Activated T-helper 2 cell treated with anti-CD3 and anti-CD28 coated beads, Interferon-gamma antibody, Interleukin-2, Interleukin-4, amounts not matched to agents 10 μg/mL and 5 μg/mL and 100 μg/mL, durations not matched to agents 14 hours and 24 hours and 36 hours (primary cell): Measurements from ENCODE around the gene MYPOP. TPM values are rescaled to one million over a fixed set of nuclear protein-coding genes. Genes with fewer than 3 reads are reported as not detected.
A peak's percentile ranks its signal among the peaks of the same experiment; 100 is the strongest.

ENCODE experiments used
- DNase-seq: peaks from one replicate; pipeline ENCODE4 v3.0.0; 2021; ENCODE audit warnings: low spot score
- H3K27ac Mint-ChIP-seq: one replicate; pipeline ENCODE4 v1.8.0; 2021; ENCODE audit warnings: mixed read lengths
- H3K27me3 Mint-ChIP-seq: one replicate; pipeline ENCODE4 v1.8.0; 2021; ENCODE audit warnings: low read depth, mixed read lengths
- H3K36me3 Mint-ChIP-seq: one replicate; pipeline ENCODE4 v1.8.0; 2021; ENCODE audit warnings: low read depth, mixed read lengths
- H3K4me1 Mint-ChIP-seq: one replicate; pipeline ENCODE4 v1.8.0; 2021; ENCODE audit warnings: low read depth, mixed read lengths
- H3K4me3 Mint-ChIP-seq: one replicate; pipeline ENCODE4 v1.8.0; 2021; ENCODE audit warnings: low read depth, mild to moderate bottlenecking, moderate library complexity, mixed read lengths
- H3K9me3 Mint-ChIP-seq: one replicate; pipeline ENCODE4 v1.8.0; 2021; ENCODE audit warnings: mixed read lengths
- intact Hi-C: fragments of 100-400 bp; cut with micrococcal nuclease; formaldehyde crosslinking; loops from one replicate; pipeline ENCODE4 v1.15.1; 2023
- total RNA-seq: library from RNA; stranded (reverse); gene quantifications from 2 replicates; pipeline ENCODE4 v1.2.3, GENCODE V29; 2022

Gene MYPOP
- total RNA-seq, 1 donor from 2014 or later, result 7.3 TPM

GRCh38 chr19:45862564-45863334 is 39.7 kb downstream of the MYPOP start, which contains the start of gene SYMPK:
TSS of gene SYMPK (minus strand) at chr19:45863147. CDS start at chr19:45854495, 8,652 bp downstream.
- Mint-ChIP-seq H3K36me3 (peaks cover 26% of the 10 kb centered on the region), H3K27me3 (peaks cover 28% of the 10 kb centered on the region), H3K4me1 (peaks cover 23% of the 10 kb centered on the region), H3K27ac (peak within 1 kb of the TSS; percentile 98), H3K4me3 (peak within 1 kb of the TSS; percentile 90), H3K9me3 (no peaks in the 10 kb centered on the region)
- intact Hi-C loops, result loop anchor here (1.0 to 5.0 kb wide), 5 partner anchors 24 to 170 kb away; partner anchors contain the start of genes FBXO46, IRF2BP1, MEIOSIN and MYPOP
- DNase-seq, result peak; percentile 99

DNA sequence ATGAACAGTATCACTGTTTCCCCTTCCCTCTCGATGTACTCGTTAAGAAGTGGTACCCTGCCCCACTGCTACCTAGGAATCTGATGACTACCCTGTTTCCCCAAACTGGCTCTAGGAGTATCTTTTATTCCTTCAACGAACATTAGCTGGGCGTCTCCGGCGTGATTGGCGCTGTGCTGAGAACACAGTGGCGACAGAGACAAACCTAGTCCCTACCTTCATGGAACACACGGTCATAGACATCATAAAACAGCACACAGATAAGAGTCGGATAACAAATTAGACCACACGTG is 40.2 kb downstream of the MYPOP start:
- H3K4me1 Mint-ChIP-seq, result peaks cover 23% of the 10 kb centered on the region
- peak overlapping the region; percentile 90 for H3K4me3 Mint-ChIP-seq
- no peaks in the 10 kb centered on the region for H3K9me3 Mint-ChIP-seq
- H3K27ac Mint-ChIP-seq, result peak overlapping the region; percentile 98
- H3K36me3 Mint-ChIP-seq, result peaks cover 26% of the 10 kb centered on the region
- intact Hi-C loops, result loop anchor here (5.0 kb wide), 1 partner anchor 130 kb away; the partner anchor contains the start of genes FBXO46 and MEIOSIN
- peaks cover 25% of the 10 kb centered on the region for H3K27me3 Mint-ChIP-seq
- DNase-seq, result no peak

DNA sequence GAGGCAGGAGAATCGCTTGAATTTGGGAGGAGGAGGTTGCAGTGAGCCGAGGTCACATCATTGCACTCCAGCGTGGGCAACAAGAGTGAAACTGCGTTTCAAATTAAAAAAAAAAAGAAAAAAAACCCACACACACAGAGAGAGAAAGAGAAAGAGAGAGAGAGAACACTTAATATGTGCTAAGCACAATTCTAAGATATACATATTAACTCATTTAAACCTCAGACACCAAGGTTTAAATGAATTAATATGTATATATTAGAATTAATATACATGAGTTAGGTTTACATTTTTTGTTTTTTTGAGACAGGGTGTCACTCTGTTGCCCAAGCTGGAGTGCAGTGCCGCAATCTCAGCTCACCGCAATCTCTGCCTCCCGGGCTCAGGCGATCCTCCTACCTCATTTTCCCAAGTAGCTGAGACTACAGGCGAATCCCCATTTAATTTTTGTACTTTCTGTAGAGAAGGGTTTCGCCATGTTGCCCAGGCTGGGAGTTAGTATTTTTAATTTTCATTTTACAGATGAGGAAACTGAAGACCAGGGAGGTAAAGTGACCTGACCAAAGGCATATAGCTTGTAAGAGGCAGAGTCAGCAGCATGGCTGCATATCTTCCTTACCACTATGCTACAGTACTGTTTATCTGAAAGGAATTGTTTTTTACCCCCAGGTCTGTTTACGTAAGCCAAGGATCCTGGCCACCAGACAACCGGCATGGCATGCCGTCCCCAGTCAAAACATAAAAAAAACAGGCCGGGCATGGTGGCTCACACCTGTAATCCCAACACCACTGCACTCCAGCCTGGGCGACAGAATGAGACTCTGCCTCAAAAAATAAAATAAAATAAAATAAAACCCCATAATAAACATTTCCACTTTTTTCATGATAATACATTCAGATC is 41.8 kb downstream of the MYPOP start:
- no peak overlapping the region for H3K27ac Mint-ChIP-seq
- no peaks in the 10 kb centered on the region for H3K9me3 Mint-ChIP-seq
- H3K4me3 Mint-ChIP-seq, result peak overlapping the region; percentile 30
- H3K27me3 Mint-ChIP-seq, result peaks cover 20% of the 10 kb centered on the region
- intact Hi-C loops, result loop anchor here (5.0 kb wide), 1 partner anchor 128 kb away; the partner anchor contains the start of genes FBXO46 and MEIOSIN
- peaks cover 23% of the 10 kb centered on the region for H3K4me1 Mint-ChIP-seq
- no peak for DNase-seq
- H3K36me3 Mint-ChIP-seq, result peaks cover 30% of the 10 kb centered on the region

DNA sequence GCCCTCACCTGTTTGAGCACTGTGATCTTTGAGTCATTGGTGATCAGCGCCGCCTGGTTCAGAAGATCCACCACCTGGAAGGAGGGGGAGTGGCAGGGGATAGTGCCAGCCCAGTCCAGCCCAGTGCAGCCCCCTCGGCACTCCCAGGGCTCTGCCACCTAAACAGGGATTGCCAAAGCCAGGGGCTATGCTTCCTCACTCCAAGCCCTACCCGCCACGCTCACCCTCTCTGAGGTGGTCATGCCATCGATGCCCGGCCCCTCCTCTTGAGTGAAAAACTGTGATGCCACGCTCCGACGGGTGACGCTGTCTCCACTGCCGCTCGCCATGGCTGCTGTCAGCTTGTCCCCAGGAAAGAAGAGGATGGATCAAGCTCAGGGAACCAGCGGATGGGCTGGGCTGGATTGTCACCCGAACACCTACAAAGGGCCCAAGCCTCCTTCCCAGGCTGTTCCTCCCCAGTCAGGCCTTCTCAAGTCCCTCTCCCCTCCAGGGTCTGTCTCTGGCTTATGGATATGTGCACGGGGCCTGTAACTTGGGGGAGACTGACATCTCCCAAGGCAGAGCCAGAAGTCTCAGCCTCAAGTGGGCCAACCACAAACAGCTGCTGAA is 48.1 kb downstream of the MYPOP start:
- Mint-ChIP-seq H3K36me3 (peaks cover 57% of the 10 kb centered on the region), H3K9me3 (no peaks in the 10 kb centered on the region), H3K4me3 (no peak overlapping the region), H3K27ac (no peak overlapping the region), H3K27me3 (no peaks in the 10 kb centered on the region), H3K4me1 (peaks cover 2% of the 10 kb centered on the region)
- DNase-seq, result no peak
- intact Hi-C loops, result no loop called here

- DNase-seq, result no peak
- Mint-ChIP-seq H3K9me3 (no peaks in the 10 kb centered on the region), H3K27ac (no peak overlapping the region)
Observed at GRCh38 chr19:45852983-45853382, 49.4 kb downstream of the MYPOP start.

DNA sequence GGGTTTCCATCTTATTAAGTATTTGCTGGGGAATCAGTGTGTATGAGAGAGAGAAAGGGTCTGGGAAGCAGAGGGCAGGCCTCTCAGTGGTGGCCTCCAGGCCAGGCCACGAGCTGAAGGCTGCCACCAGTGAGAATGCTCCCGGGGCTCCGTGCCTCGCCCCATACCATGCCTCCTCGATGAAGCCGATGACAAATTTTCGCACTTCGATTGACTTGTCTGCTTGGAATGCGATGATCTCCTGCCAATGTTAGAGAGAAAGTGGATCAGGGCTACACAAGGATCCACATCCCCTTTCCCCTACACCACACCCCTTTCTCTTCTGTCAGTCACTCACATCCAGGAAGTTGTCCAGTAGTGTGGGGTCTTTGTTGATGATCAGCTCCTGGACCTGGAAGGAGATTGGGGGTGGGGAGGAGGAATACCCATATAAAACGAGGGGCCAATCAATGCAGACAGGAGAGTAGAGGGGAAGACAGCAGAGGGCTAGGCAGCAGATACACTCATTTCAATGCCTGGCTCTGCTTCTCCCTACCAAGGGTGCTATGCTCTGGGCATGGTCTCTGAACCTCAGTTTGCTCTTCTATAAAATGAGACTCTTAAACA is 50.2 kb downstream of the MYPOP start:
- H3K27ac Mint-ChIP-seq, result no peak overlapping the region
- no peak overlapping the region for H3K4me3 Mint-ChIP-seq

More at GRCh38 chr19:45852983-45853382, 49.4 kb downstream of the MYPOP start:
- no peaks in the 10 kb centered on the region for H3K4me1 Mint-ChIP-seq
- no peak overlapping the region for H3K4me3 Mint-ChIP-seq
- intact Hi-C loops, result no loop called here
- no peaks in the 10 kb centered on the region for H3K27me3 Mint-ChIP-seq
- H3K36me3 Mint-ChIP-seq, result peaks cover 55% of the 10 kb centered on the region

DNA sequence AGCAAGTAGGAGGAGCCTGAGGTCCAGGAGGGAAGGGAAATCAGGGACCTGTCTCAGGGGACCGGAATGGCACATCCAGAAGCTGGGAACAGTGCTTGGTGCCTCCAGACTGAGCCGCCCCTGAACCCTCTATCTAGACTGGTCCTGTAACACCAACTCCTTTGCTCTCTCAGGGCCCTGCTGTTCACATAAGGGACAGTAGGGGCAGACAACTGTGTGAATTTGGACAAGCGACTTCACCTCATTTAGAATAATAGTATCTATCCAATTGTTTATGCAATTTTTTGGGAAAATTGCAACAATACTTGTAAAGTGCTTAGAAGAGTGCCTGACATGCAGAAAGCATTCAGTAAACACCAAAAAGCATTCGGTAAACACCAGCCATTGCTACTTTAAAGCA is 53.5 kb downstream of the MYPOP start:
- no peak overlapping the region for H3K4me3 Mint-ChIP-seq
- no peaks in the 10 kb centered on the region for H3K27me3 Mint-ChIP-seq
- DNase-seq, result no peak
- intact Hi-C loops, result no loop called here
- no peaks in the 10 kb centered on the region for H3K9me3 Mint-ChIP-seq
- H3K27ac Mint-ChIP-seq, result no peak overlapping the region
- peaks cover 72% of the 10 kb centered on the region for H3K36me3 Mint-ChIP-seq
- H3K4me1 Mint-ChIP-seq, result no peaks in the 10 kb centered on the region

More for the DNA sequence above, 50.2 kb downstream of the MYPOP start:
- H3K36me3 Mint-ChIP-seq, result peaks cover 62% of the 10 kb centered on the region
- H3K9me3 Mint-ChIP-seq, result no peaks in the 10 kb centered on the region
- no peak for DNase-seq
- H3K27me3 Mint-ChIP-seq, result no peaks in the 10 kb centered on the region
- H3K4me1 Mint-ChIP-seq, result no peaks in the 10 kb centered on the region
- intact Hi-C loops, result no loop called here

DNA sequence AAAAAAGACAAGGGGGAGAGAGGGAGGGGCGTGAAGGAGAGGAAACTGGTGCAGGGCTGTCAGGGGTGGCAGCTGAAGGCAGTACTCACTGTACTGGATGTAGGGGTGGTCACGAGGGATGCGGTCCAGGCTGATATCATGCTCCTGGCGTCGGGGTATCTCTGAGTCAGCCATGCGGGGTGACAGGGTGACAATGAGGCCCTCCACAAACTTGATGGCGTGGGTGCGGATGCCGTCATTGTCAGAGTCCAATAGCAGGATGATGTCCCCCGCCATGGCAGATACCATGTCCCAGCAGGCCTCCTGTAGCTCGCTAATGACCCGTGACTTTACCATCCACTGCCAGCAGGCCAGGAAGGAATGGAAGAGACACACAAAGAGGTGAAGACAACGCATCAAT is 54.8 kb downstream of the MYPOP start:
- Mint-ChIP-seq H3K27ac (no peak overlapping the region), H3K9me3 (no peaks in the 10 kb centered on the region), H3K27me3 (no peaks in the 10 kb centered on the region), H3K36me3 (peaks cover 74% of the 10 kb centered on the region), H3K4me1 (no peaks in the 10 kb centered on the region), H3K4me3 (no peak overlapping the region)
- intact Hi-C loops, result no loop called here
- no peak for DNase-seq

- Mint-ChIP-seq H3K36me3 (peaks cover 83% of the 10 kb centered on the region), H3K9me3 (no peaks in the 10 kb centered on the region), H3K27ac (no peak overlapping the region), H3K27me3 (no peaks in the 10 kb centered on the region), H3K4me1 (no peaks in the 10 kb centered on the region), H3K4me3 (no peak overlapping the region)
- intact Hi-C loops, result no loop called here
- DNase-seq, result no peak
Observed at GRCh38 chr19:45842198-45842597, 60.2 kb downstream of the MYPOP start.

Other genes with a start within 250 kb of the MYPOP start
- 9.3 and 9.5 TPM in 2 replicates for gene GIPR, start 234.4 kb downstream of the MYPOP start, total RNA-seq
- 738 and 766 TPM in 2 replicates for gene SNRPD2, start 210.7 kb downstream of the MYPOP start, total RNA-seq
- gene QPCTL, start 209.9 kb downstream of the MYPOP start, total RNA-seq, result 24.2 and 26.7 TPM in 2 replicates
- 34.4 and 38.9 TPM in 2 replicates for gene FBXO46, start 171.7 kb downstream of the MYPOP start, total RNA-seq
- gene MEIOSIN, start 169.2 kb downstream of the MYPOP start, total RNA-seq, result not detected in 2 replicates
- gene SIX5, start 133.4 kb downstream of the MYPOP start, total RNA-seq, result 4.8 and 5.7 TPM in 2 replicates
- 22.0 and 23.4 TPM in 2 replicates for gene DMPK, start 120.1 kb downstream of the MYPOP start, total RNA-seq
- gene DMWD, start 109.8 kb downstream of the MYPOP start, total RNA-seq, result 44.7 and 45.6 TPM in 2 replicates
- gene RSPH6A, start 87.3 kb downstream of the MYPOP start, total RNA-seq, result 0.16 and 0.23 TPM in 2 replicates
- 121 and 131 TPM in 2 replicates for gene SYMPK, start 39.5 kb downstream of the MYPOP start, total RNA-seq
- 0.37 and 0.60 TPM in 2 replicates for gene FOXA3, start 38.3 kb downstream of the MYPOP start, total RNA-seq
- gene IRF2BP1, start 16.5 kb downstream of the MYPOP start, total RNA-seq, result 15.7 and 17.1 TPM in 2 replicates
- gene NANOS2, start 12.2 kb upstream of the MYPOP start, total RNA-seq, result not detected in 2 replicates
- 0.14 TPM in 1 of 2 replicates, not detected in the other for gene NOVA2, start 71.3 kb upstream of the MYPOP start, total RNA-seq
- gene CCDC61, start 92.9 kb upstream of the MYPOP start, total RNA-seq, result 25.3 and 31.2 TPM in 2 replicates
- not detected in 2 replicates for gene PGLYRP1, start 120.4 kb upstream of the MYPOP start, total RNA-seq
- not detected in 2 replicates for gene IGFL4, start 138.4 kb upstream of the MYPOP start, total RNA-seq
- gene IGFL3, start 222.1 kb upstream of the MYPOP start, total RNA-seq, result not detected in 2 replicates
- gene IGFL2, start 245.6 kb upstream of the MYPOP start, total RNA-seq, result 0.46 TPM in 1 of 2 replicates, not detected in the other